EL (cell line): Measurements from ENCODE around the gene TRAF5.
A peak's percentile ranks its signal among the peaks of the same experiment; 100 is the strongest.
"Not testable (repeated sequence)": the region's sequence is repeated elsewhere in the genome, so short reads cannot be mapped to it uniquely, and the experiment has no call there.

Source experiments
- DNase-seq: peaks from one replicate; pipeline ENCODE4 v3.0.0-alpha.2; 2016

Gene TRAF5

GRCh38 chr1:211347077-211347844, 20.6 kb downstream of the TRAF5 start:
- no peak for DNase-seq

GRCh38 chr1:211348547-211348946, 21.9 kb downstream of the TRAF5 start:
- no peak for DNase-seq

DNA sequence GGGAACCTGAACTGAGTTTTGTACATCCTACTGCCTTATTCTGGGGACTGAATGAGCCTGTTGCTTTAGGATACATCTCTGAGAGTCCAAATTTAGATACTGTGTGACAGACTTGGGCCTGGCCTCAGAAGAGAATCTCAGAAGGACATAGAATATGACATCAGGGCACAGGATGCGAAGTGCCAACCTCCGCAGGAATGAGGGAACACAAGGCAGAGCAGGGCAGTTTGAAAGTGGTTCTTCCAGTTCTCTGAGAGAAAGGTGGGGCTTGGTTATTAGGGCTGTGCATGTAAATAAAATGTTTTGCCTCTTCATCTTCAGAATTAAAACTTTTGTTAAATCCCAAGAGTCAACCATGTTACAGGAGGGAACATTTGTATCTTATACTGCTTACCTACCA, 23.1 kb downstream of the TRAF5 start:
- no peak for DNase-seq

DNA sequence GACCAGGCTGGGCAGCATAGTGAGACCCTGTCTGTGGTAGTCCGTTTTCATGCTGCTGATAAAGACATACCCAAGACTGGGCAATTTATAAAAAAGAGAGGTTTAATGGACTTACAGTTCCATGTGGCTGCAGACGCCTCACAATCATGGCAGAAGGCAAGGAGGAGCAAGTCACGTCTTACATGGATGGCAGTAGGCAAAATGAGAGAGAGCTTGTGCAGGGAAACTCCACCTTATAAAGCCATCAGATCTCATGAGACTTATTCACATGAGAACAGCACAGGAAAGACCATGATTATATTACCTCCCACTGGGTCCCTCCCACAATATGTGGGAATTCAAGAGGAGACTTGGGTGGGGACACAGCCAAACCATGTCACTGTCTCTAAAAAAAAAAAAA, 25.4 kb downstream of the TRAF5 start:
- DNase-seq: not testable (repeated sequence)

DNA sequence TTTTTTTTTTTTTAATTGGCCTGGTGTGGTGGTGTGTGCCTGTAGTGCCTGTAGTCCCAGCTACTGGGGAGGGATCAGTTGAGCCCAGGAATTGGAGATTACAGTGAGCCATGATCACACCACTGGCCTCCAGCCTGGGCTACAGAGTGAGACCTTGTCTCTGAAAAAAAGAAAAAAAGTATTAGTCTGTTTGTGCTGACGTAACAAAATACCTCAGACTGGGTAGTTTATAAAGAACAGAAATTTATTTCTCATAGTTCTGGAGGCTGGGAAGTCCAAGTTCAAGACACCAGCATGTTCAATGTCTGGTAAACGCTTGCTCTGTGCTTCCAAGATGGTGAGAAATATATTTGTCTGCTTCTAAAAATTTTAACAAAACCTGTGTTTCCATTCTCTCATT, 25.8 kb downstream of the TRAF5 start:
- no peak for DNase-seq

DNA sequence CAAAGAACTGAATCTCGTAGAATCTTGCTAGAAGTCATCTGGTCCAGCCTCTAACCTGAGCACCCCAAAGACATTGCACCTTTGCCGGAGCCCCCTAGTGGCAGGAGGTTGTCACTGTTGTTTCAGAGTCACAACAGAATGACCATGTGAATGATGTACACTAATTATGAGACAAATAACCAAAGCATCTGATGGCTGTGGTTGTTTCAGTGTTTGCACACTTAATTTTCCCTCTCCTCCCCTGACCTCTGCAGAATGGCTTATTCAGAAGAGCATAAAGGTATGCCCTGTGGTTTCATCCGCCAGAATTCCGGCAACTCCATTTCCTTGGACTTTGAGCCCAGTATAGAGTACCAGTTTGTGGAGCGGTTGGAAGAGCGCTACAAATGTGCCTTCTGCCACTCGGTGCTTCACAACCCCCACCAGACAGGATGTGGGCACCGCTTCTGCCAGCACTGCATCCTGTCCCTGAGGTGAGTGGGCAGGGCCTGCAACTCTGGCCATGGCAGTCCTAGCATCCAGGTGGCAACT, 26.4 kb downstream of the TRAF5 start:
- DNase-seq: peak; percentile 29

GRCh38 chr1:211353562-211354212, 27.1 kb downstream of the TRAF5 start:
- no peak for DNase-seq

- DNase-seq: no peak
Measured at GRCh38 chr1:211355873-211356272, 29.2 kb downstream of the TRAF5 start.

GRCh38 chr1:211356723-211357407, 30.2 kb downstream of the TRAF5 start:
- peak; percentile 57 for DNase-seq

- no peak for DNase-seq
Measured at GRCh38 chr1:211358685-211359084, 32.1 kb downstream of the TRAF5 start.

DNA sequence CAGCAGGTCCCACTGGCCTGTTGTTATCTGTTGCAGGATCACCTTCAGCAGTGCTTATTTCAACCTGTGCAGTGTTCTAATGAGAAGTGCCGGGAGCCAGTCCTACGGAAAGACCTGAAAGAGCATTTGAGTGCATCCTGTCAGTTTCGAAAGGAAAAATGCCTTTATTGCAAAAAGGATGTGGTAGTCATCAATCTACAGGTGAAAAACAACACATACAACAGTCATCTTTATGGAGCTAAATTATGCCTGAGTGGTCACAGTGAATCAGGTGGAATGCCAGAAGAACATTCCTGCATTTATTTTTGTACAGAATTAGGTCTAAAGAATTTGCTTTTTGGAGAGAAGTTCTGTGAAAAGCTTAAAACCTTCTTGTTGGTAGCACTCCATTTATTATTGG, 33.2 kb downstream of the TRAF5 start:
- DNase-seq: no peak

GRCh38 chr1:211361202-211361601, 34.6 kb downstream of the TRAF5 start:
- DNase-seq: no peak

DNA sequence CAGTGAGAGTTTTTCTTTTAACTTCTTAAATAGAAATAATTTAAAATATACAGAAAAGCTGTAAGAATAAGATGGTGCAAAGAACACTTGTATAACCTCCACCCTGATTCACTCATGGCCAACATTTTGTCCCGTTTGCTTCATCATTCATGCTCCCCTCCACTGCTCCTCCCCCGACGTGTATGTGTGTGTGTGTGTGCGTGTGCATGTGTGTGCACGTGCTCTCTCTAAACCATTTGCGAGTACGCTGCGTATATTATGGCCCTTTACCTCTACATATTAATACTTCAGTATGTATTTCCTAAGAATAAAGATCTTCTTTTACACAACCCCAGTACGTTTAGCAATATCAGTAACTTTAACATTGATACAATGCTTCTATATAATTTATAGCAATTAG, 43.0 kb downstream of the TRAF5 start:
- DNase-seq: no peak

- DNase-seq: no peak
Measured at GRCh38 chr1:211370669-211371068, 44.0 kb downstream of the TRAF5 start.

DNA sequence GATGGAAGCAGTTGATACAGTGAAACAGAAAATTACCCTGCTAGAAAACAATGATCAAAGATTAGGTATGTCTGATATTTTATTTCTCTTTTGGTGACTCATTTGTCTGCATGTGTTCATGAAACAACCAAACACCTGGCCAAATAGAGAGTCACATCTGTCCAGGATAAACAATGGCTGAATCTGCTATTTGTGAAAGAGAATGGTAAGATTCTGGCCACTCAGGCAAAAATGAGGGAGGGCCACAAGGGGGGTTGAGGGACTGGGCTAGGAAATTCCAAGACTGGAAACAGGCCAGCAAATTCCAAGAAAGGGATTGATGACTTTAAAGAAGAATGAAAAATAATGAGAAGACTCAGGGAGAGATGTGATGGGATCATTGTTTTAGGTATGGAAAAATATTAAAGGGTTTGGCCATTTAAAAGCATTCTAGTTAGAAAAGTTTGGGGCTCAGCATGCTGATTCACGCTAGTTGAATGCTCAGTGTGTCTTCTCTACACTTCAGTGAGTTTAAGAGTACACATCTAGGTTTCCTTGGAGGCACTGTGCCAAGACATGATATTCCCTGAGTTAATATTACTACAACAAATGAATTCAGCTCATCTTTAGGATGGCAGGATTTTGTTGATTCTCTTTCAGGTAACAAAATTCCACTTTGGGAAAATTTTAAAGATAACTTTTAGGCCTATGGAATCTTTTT, 44.9 kb downstream of the TRAF5 start:
- no peak for DNase-seq

GRCh38 chr1:211372463-211372862, 45.8 kb downstream of the TRAF5 start:
- DNase-seq: no peak

- DNase-seq: no peak
Measured at GRCh38 chr1:211375146-211375818, 48.6 kb downstream of the TRAF5 start.

DNA sequence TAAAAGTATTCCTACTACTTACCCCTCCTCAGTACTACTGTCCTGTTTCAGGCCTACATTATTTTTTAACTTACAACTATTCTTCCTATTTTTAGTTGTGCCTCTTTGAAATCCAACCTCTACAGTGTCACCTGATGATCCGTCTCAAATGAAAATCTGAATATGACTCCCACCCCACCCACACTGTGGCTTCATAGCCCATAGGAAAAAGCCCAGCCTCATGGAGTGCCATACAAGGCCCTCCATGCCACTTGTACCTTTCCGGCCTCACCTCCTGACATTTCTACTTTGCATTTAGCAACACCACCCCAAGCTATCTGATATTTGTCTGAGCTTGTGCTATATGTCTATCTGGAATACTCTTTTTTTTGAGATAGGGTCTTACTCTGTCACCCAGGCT, 49.3 kb downstream of the TRAF5 start:
- DNase-seq: no peak

DNA sequence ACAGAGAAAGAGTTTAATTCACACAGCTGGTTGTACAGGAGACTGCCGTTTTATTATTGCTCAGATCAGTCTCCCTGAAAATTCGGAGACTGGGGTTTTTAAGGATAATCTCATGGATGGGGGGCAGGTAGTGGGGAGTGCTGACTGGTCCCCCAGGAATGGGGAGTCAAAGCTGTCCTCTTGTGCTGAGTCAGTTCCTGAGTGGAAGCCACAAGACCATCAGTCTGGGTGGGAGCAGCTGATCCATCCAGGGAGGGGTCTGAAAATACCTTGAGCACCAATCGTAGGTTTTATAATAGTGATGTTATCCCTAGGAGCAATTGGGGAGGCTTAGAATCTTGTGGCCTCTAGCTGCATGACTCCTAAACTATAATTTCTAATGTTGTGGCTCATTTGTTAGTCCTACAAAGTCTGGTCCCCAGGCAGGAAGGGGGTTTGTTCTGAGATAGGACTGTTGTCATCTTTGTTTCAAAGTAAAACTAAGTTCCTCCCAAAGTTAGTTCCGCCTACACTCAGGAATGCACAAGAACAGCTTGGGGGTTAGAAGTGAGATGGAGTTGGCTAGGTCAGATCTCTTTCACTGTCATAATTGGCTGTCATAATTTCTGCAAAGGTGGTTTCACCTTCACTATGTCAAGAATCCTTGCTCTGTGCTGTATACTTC, 50.3 kb downstream of the TRAF5 start:
- no peak for DNase-seq

DNA sequence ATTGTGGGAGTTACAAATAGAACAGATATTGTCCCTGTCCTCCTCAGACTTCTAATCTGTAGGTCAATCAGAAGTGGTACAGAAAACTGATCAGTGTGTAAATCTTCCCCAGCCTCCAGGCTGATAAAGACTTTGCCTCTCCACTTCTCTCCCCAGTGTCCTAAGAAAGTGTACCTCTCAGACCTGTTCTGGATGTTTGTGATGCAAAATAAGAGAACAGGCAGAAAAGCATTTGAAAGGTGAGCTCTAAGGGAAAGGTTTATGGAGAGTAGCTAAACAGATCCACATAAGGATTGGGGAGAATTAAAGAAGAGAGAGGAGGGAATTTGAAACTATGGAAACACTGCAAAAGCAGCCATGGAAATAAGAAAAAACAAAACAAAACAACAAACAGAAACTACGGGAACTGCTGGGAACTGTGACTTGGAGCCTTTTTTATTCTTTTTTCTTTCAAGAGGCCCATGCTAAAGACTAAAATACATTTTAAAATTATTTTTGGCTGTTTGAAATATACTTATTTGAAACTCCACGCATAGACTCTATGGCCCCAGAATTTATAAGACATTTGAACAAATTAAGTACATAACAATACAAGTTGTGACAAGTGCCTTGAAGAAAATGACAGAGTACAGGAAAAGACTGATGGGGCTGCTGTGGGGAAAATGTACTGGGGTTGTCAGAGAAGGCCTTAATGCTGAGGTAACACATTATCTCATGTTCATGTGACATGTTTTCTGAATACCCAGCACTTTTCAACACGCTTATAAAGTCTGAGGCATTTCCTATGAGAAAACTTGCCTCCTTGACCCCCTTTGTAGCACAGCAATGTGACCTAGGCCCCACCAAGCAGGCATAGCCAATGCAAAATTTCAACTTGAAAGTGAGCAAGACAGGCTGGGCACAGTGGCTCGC, 51.2 kb downstream of the TRAF5 start:
- DNase-seq: no peak

- DNase-seq: peak; percentile 73
Measured at GRCh38 chr1:211378844-211379243, 52.2 kb downstream of the TRAF5 start.
